ENCODE results near the gene C1QA.

C1QA gene

GRCh38 chr1:22612671-22613571 is 23.5 kb upstream of the C1QA start:
- DNase-seq (ENCODE audit: low read depth in 2 of 2): no peak

DNA sequence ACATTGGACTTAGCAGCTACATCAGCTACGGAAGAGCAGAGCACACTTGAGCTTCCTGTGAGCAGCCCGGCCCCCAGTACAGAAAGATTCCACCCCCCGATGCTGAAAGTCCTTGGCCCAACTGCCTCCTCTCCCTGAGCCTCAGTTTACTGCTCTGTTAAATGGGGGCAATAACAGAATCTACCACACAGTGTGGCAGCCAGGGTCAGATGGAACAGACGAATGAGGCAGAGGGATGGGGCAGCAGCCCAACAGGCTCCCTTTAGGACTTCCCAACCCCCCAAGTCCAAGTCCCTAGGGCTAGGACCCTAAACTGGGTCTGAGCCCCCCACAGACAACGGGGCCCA is 22.9 kb upstream of the C1QA start:
- no peak for DNase-seq (ENCODE audit: low read depth in 2 of 2)

DNA sequence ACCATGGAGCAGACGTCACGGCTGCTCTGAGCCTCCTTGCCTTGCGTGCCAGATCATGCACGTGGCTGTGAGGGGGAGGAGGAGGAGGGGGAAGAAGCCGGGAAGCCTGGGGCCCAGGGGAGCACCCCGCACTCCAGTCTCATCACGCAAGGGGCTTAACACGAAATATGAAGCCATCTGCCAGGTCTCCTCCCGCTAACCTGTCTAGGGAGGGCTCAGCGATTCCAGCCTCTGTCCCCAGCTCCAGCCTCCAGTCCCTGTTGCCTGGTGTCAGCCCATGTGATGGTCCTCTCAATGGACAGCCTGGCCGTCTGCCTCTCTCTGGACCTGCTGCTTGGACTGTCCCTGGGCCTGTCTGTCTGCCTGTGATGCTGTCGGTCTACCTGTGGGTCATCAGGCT is 22.5 kb upstream of the C1QA start:
- DNase-seq (ENCODE audit: low read depth in 2 of 2): no peak

DNA sequence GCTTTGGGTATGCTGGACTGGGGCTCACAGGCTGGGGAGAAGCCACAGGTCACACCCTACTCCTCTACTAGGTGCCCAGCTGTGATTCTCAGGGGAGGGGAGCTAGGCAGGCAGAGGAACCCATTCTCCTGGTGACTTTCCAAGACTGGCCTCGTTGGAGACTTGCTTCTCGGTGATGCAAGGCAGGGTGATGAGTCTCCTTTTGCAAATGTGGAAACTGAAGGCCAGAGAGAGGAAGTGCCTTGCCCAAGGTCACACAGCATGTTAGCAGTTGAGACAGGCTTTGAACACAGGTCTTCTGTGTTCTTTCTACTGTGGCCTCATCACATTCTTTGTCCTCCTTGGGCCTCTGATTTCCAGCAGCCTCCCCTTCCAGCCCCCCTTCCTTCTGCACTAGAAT is 20.5 kb upstream of the C1QA start:
- DNase-seq (ENCODE audit: low read depth in 2 of 2): no peak

GRCh38 chr1:22616571-22616970 is 19.9 kb upstream of the C1QA start:
- no peak for DNase-seq (ENCODE audit: low read depth in 2 of 2)

- no peak for DNase-seq (ENCODE audit: low read depth in 2 of 2)
These were observed 18.4 kb upstream of the C1QA start for GRCh38 chr1:22618056-22618455.

GRCh38 chr1:22619252-22619651 is 17.2 kb upstream of the C1QA start:
- no peak for DNase-seq (ENCODE audit: low read depth in 2 of 2)

DNA sequence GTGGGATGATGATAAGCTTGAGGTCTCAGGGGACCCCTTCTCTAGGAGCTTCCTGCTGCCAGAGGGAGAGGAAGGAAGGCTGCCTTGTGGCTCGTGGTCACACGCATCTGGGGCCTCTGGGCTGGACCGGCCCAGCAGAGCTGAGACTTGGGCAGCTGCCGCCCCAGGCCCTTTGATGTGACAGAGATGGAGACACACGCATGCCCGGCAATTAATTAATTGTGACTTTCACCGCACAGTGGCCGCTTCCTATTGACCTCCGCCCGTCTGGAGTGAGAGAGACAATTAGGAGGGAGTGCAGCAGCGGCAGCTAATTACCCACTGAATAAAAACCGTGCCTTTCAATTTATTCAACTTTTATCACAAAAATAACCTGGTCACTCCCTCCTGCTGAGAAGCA is 16.6 kb upstream of the C1QA start:
- DNase-seq (ENCODE audit: low read depth in 2 of 2): no peak

DNA sequence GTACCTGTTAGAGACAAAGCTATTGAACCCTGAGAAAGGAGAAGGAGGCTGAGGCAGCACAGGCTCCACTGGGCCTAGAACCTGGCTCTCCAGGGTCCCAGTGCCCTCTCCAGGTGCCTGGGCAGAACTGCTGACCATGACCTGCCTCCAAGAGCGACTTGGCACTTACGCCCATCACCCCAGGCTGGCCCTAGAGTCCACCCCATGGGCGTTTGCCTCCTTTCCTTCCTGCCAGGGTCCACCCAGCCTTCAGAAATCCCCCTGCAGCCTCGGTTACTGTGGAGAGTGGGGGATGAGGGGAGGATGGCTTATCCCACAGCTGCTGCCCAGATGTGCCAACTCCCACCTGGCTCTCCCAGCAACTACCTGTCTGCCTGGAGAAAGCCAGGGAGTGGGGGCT is 14.7 kb upstream of the C1QA start:
- DNase-seq (ENCODE audit: low read depth in 2 of 2): no peak

DNA sequence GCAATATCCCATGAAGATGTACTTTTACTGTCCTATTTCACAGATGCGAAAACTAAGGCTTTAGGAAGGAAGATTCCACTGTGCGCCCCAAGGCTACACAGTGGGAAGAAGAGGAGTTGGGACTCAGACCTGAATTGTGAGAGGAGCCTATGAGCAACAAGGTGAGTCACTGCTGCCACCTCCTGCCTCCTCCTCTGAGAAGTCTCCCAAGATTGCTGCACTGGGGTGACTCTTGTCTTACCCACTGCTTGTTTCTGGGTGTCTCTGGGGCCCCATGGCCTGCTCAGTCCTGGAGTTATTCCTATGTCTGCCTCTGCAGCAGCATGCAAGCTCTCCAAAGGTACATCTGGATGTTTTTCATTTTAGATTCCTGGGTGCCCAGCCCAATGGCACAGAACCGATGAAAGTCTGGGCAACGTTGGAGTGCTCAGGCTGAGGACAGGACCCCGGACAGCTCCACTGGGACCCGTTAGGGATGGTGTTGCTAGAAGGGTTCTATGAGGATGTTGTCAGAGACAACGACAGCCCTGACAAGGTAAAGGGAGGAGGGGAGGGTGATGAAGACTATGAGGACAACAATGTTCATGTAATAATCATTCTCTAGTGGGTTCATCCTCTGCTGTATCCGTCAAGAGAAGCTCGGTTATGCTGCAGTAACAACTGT is 11.0 kb upstream of the C1QA start:
- no peak for DNase-seq (ENCODE audit: low read depth in 2 of 2)

- DNase-seq (ENCODE audit: low read depth in 2 of 2): no peak
These were observed 9.9 kb upstream of the C1QA start for GRCh38 chr1:22626237-22627157.

GRCh38 chr1:22627331-22627730 is 9.1 kb upstream of the C1QA start:
- no peak for DNase-seq (ENCODE audit: low read depth in 2 of 2)

DNA sequence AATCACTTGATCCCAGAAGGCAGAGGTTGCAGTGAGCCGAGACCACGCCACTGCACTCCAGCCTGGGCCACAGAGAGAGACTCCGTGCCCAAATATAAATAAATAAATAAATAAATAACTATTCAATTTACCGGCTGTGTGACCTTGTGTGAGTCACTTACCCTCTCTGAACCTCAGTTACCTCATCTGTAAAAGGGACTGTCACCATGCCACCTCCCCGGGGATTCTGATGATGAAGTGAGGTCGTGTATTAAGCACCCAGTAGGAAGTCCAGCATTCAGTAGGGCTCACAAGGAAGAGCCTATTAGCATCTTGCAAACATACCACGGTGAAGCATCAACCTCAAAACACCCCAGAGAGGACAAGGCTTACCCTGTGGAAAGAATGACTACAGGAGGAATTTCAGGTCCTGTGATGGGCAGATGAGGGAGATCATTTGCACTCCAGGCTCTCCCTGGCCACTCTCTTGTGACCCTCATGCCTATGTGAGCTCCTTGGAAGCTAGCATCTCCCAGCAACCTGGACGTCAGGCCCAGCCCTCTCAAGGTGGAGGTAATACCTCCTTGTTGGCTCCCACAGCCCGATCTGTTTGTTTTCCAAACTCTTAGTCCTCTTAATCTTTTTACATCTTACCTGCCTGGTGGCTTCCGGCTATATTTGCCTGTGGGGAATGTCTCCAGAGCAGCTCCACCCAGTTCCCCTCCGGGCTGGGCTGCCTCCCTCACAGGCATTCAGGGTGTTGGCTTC is 7.6 kb upstream of the C1QA start:
- DNase-seq (ENCODE audit: low read depth in 2 of 2): no peak

- no peak for DNase-seq (ENCODE audit: low read depth in 2 of 2)
These were observed 6.5 kb upstream of the C1QA start for GRCh38 chr1:22629886-22630285.

GRCh38 chr1:22633697-22634463 is 2.5 kb upstream of the C1QA start:
- DNase-seq (ENCODE audit: low read depth in 2 of 2): no peak

GRCh38 chr1:22635436-22635835 is 992 bp upstream of the C1QA start:
- DNase-seq (ENCODE audit: low read depth in 2 of 2): no peak

DNA sequence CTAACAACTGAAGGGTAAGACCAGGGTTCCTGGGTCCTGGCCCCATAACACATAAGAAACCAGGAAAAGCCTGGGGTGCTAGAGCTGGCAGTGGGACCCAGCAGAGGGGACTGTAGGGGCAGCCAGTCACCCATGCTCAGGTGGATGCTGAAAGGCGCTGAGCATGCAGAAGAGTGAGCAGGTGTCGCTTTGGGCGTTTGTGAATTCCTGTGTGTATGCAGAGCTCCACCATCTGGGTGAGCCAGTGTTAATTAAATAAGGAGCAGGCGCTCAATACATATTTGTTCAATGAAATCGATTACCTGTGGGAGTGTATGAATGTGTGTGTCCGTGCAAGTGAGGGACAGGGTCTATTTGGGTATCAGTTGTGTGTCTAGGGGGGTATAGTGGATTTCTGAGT is 499 bp downstream of the C1QA start:
- DNase-seq (ENCODE audit: low read depth in 2 of 2): no peak

- DNase-seq (ENCODE audit: low read depth in 2 of 2): no peak
These were observed 1.5 kb downstream of the C1QA start for GRCh38 chr1:22637907-22638445.

GRCh38 chr1:22638476-22639234 is 2.2 kb downstream of the C1QA start:
- DNase-seq (ENCODE audit: low read depth in 2 of 2): no peak

DNA sequence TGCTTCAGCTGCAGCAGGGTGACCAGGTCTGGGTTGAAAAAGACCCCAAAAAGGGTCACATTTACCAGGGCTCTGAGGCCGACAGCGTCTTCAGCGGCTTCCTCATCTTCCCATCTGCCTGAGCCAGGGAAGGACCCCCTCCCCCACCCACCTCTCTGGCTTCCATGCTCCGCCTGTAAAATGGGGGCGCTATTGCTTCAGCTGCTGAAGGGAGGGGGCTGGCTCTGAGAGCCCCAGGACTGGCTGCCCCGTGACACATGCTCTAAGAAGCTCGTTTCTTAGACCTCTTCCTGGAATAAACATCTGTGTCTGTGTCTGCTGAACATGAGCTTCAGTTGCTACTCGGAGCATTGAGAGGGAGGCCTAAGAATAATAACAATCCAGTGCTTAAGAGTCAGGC is 2.9 kb downstream of the C1QA start:
- DNase-seq (ENCODE audit: low read depth in 2 of 2): no peak
